H1 (cell line): ENCODE measurements around the gene PRR5L. TPM values are rescaled to one million over a fixed set of nuclear protein-coding genes. Genes with fewer than 3 reads are reported as not detected.

Experiments used
- CTCF ChIA-PET: fragments of 300-600 bp; sonication (Branson Sonifier 250); formaldehyde crosslinking; loops from one replicate; lab custom pipeline; 2021; ENCODE audit not compliant: partially characterized antibody; lab: Charles Lee
- POLR2A ChIA-PET: fragments of 300-600 bp; sonication (Branson Sonifier 250); formaldehyde crosslinking; loops from one replicate; lab custom pipeline; 2021; ENCODE audit warnings: inconsistent platforms; ENCODE audit not compliant: partially characterized antibody; lab: Charles Lee
- DNase-seq, 2 experiments: peaks; one replicate each; pipeline versions ENCODE4 v3.0.0 to v3.0.0-alpha.2; 2010 to 2022; ENCODE audit warnings: low spot score in 2 of 2, low read depth in 1 of 2, mixed read lengths in 1 of 2
- FAIRE-seq: peaks from 2 replicates; lab custom pipeline; 2011; peaks lifted over from hg19 to GRCh38; lab: Jason Lieb, UNC
- H2AFZ ChIP-seq: 2 replicates; pipeline ENCODE4 v1.8.1; 2012; ENCODE audit warnings: low read length, inconsistent platforms
- H2AK5ac ChIP-seq: 2 replicates; pipeline ENCODE4 v1.6.1; 2013; ENCODE audit warnings: low read depth, low read length
- H2BK120ac ChIP-seq: replicated peaks from 2 replicates; pipeline ENCODE3; 2013; ENCODE audit warnings: low read depth, low read length, inconsistent platforms
- H2BK12ac ChIP-seq: 2 replicates; pipeline ENCODE4 v1.6.1; 2013; ENCODE audit warnings: low read depth, low read length
- H2BK15ac ChIP-seq: 2 replicates; pipeline ENCODE4 v1.6.1; 2013; ENCODE audit warnings: low read length
- H2BK20ac ChIP-seq: 2 replicates; pipeline ENCODE4 v1.6.1; 2013; ENCODE audit warnings: low read length
- H2BK5ac ChIP-seq: 2 replicates; pipeline ENCODE4 v1.6.1; 2013; ENCODE audit warnings: low read depth, low read length
- H3K14ac ChIP-seq: 2 replicates; pipeline ENCODE4 v1.6.1; 2013; ENCODE audit warnings: inconsistent platforms; ENCODE audit not compliant: insufficient read length
- H3K18ac ChIP-seq: 2 replicates; pipeline ENCODE4 v1.6.1; 2013; ENCODE audit warnings: low read length; ENCODE audit errors: extremely low read depth
- H3K23ac ChIP-seq: 2 replicates; pipeline ENCODE4 v1.6.1; 2013; ENCODE audit warnings: inconsistent platforms; ENCODE audit not compliant: insufficient read length
- H3K23me2 ChIP-seq: 2 replicates; pipeline ENCODE4 v1.6.1; 2013; ENCODE audit warnings: low read depth, low read length
- H3K27ac ChIP-seq: 2 replicates; pipeline ENCODE4 v1.6.1; 2011; ENCODE audit warnings: low read depth, low read length, inconsistent platforms
- H3K27me3 ChIP-seq, 4 experiments: replicated peaks in 1 of 4; 1 replicate in 1 of 4; 2 replicates in 3 of 4; pipeline versions ENCODE4 v1.6.1 to v1.8.1; 2011 to 2013; ENCODE audit warnings: low read length in 3 of 4, mild to moderate bottlenecking in 3 of 4, inconsistent platforms in 2 of 4, mixed read lengths in 2 of 4, moderate library complexity in 1 of 4; ENCODE audit not compliant: control insufficient read depth in 3 of 4, insufficient read depth in 3 of 4; ENCODE audit errors: extremely low read depth in 1 of 4
- H3K36me3 ChIP-seq, 4 experiments: 2 replicates each; pipeline versions ENCODE4 v1.6.1 to v1.8.1; 2011 to 2013; ENCODE audit warnings: mild to moderate bottlenecking in 4 of 4, low read length in 3 of 4, moderate library complexity in 2 of 4, control low read depth in 1 of 4, inconsistent platforms in 1 of 4; ENCODE audit not compliant: insufficient read depth in 4 of 4, control insufficient read depth in 2 of 4
- H3K4ac ChIP-seq: replicated peaks from 2 replicates; pipeline ENCODE3; 2013; ENCODE audit warnings: low read length, low read depth, mixed read lengths, inconsistent platforms; ENCODE audit not compliant: insufficient read length
- H3K4me1 ChIP-seq, 4 experiments: replicated peaks in 1 of 4; 1 replicate in 1 of 4; 2 replicates in 3 of 4; pipeline versions ENCODE4 v1.6.1 to v1.8.1; 2011 to 2013; ENCODE audit warnings: low read length in 3 of 4, inconsistent platforms in 2 of 4, mixed read lengths in 1 of 4; ENCODE audit not compliant: insufficient read depth in 4 of 4, control insufficient read depth in 3 of 4
- H3K4me2 ChIP-seq, 2 experiments: 2 replicates each; pipeline versions ENCODE4 v1.6.1 to v1.8.1; 2011 to 2013; ENCODE audit warnings: low read depth in 2 of 2, low read length in 2 of 2, control low read depth in 1 of 2, inconsistent platforms in 1 of 2, mild to moderate bottlenecking in 1 of 2; ENCODE audit not compliant: insufficient read depth in 1 of 2
- H3K4me3 ChIP-seq, 4 experiments: fragments of 200-600, 300-600 bp in 1 of 4; sonication (generic), shearing (Covaris generic), sonication (Bioruptor Twin) in 1 of 4; 2 replicates each; pipeline versions ENCODE4 v1.5.1 to v1.8.1; 2011 to 2016; ENCODE audit warnings: low read length in 4 of 4, low read depth in 3 of 4, control low read depth in 2 of 4, inconsistent platforms in 2 of 4, mild to moderate bottlenecking in 2 of 4, mixed read lengths in 1 of 4, moderate library complexity in 1 of 4; ENCODE audit not compliant: insufficient read depth in 2 of 4; ENCODE audit errors: extremely low read depth in 1 of 4
- H3K56ac ChIP-seq: replicated peaks from 2 replicates; pipeline ENCODE3; 2013; ENCODE audit warnings: low read depth, mild to moderate bottlenecking, mixed read lengths, low read length, inconsistent platforms; ENCODE audit not compliant: insufficient read length
- H3K79me1 ChIP-seq: 2 replicates; pipeline ENCODE4 v1.6.1; 2013; ENCODE audit warnings: low read depth, low read length, control low read depth
- H3K79me2 ChIP-seq, 2 experiments: 2 replicates each; pipeline versions ENCODE4 v1.6.1 to v1.8.1; 2012 to 2013; ENCODE audit warnings: low read length in 2 of 2, mild to moderate bottlenecking in 2 of 2, inconsistent platforms in 1 of 2; ENCODE audit not compliant: insufficient read depth in 2 of 2, control insufficient read depth in 1 of 2
- H3K9ac ChIP-seq, 4 experiments: replicated peaks in 1 of 4; 1 replicate in 1 of 4; 2 replicates in 3 of 4; pipeline versions ENCODE4 v1.6.1 to v1.8.1; 2011 to 2013; ENCODE audit warnings: low read depth in 3 of 4, low read length in 3 of 4, control low read depth in 2 of 4, mild to moderate bottlenecking in 2 of 4, moderate library complexity in 2 of 4, inconsistent platforms in 1 of 4; ENCODE audit errors: extremely low read depth in 1 of 4
- H3K9me3 ChIP-seq, 2 experiments: 2 replicates each; pipeline versions ENCODE4 v1.6.1 to v1.8.1; 2012 to 2013; ENCODE audit warnings: mild to moderate bottlenecking in 2 of 2, moderate library complexity in 2 of 2, control low read depth in 1 of 2, inconsistent platforms in 1 of 2, low read depth in 1 of 2, low read length in 1 of 2, mixed read lengths in 1 of 2; ENCODE audit not compliant: insufficient read depth in 2 of 2
- H4K20me1 ChIP-seq, 2 experiments: replicated peaks in 1 of 2; 2 replicates each; pipeline versions ENCODE3 to v1.8.1; 2011 to 2013; ENCODE audit warnings: inconsistent platforms in 2 of 2, low read length in 2 of 2, mild to moderate bottlenecking in 1 of 2; ENCODE audit not compliant: insufficient read depth in 2 of 2, control insufficient read depth in 1 of 2
- H4K5ac ChIP-seq: 2 replicates; pipeline ENCODE4 v1.6.1; 2013; ENCODE audit warnings: low read length, low read depth, mixed read lengths, inconsistent platforms; ENCODE audit not compliant: insufficient read length
- H4K8ac ChIP-seq: 2 replicates; pipeline ENCODE4 v1.8.0; 2013; ENCODE audit warnings: mild to moderate bottlenecking, moderate library complexity, low read length, inconsistent platforms; ENCODE audit not compliant: insufficient read depth; ENCODE audit errors: extremely low read depth
- H4K91ac ChIP-seq: replicated peaks from 2 replicates; pipeline ENCODE3; 2013; ENCODE audit warnings: low read length, mixed read lengths, inconsistent platforms; ENCODE audit not compliant: insufficient read length
- ATF3 ChIP-seq: IDR thresholded peaks from 2 replicates; pipeline ENCODE4 v1.6.1; 2011; ENCODE audit warnings: low read depth, mild to moderate bottlenecking, low read length; ENCODE audit not compliant: insufficient read depth
- BACH1 ChIP-seq: IDR thresholded peaks from 2 replicates; pipeline ENCODE4 v1.6.1; 2012; ENCODE audit warnings: low read length, improper control_type of control experiment
- BRCA1 ChIP-seq: IDR thresholded peaks from 2 replicates; pipeline ENCODE4 v1.6.1; 2012; ENCODE audit warnings: low read depth, low read length, improper control_type of control experiment
- CBX5 ChIP-seq: fragments of 300-800, 300-1000 bp; sonication (generic); IDR thresholded peaks from 2 replicates; pipeline ENCODE4 v1.7.1; 2016; ENCODE audit warnings: antibody characterized with exemption, low read length, low read depth
- CREB1 ChIP-seq: IDR thresholded peaks from 2 replicates; pipeline ENCODE4 v1.6.1; 2012; ENCODE audit warnings: inconsistent platforms
- KDM4A ChIP-seq: IDR thresholded peaks from one replicate; pipeline ENCODE4 v1.7.1; 2012; ENCODE audit warnings: low read depth, mild to moderate bottlenecking, moderate library complexity, low read length, inconsistent platforms; ENCODE audit not compliant: severe bottlenecking
- MAFK ChIP-seq: IDR thresholded peaks from 2 replicates; pipeline ENCODE4 v1.6.1; 2012; ENCODE audit warnings: low read depth, mild to moderate bottlenecking, improper control_type of control experiment, low read length
- POLR2A ChIP-seq, 2 experiments: IDR thresholded peaks; 1 replicate in 1 of 2; 2 replicates in 1 of 2; pipeline ENCODE4 v1.6.1; 2011; ENCODE audit warnings: low read depth in 2 of 2, low read length in 2 of 2, mild to moderate bottlenecking in 2 of 2; ENCODE audit errors: control extremely low read depth in 1 of 2
- POU5F1 ChIP-seq: IDR thresholded peaks from 2 replicates; pipeline ENCODE4 v1.6.1; 2011; ENCODE audit warnings: low read depth, mild to moderate bottlenecking, low read length, moderate library complexity
- RBBP5 ChIP-seq: IDR thresholded peaks from 2 replicates; pipeline ENCODE4 v1.7.1; 2012; ENCODE audit warnings: low read depth, mild to moderate bottlenecking, inconsistent platforms, low read length, moderate library complexity, borderline replicate concordance
- RNF2 ChIP-seq: fragments of 200-900, 300-1000 bp; sonication (generic); IDR thresholded peaks from 2 replicates; pipeline ENCODE4 v1.7.1; 2016; ENCODE audit warnings: borderline replicate concordance, low read depth, mild to moderate bottlenecking, antibody characterized with exemption, low read length; ENCODE audit not compliant: poor library complexity, severe bottlenecking; ENCODE audit errors: missing control alignments
- SAP30 ChIP-seq: fragments of 300-600 bp; sonication (generic); IDR thresholded peaks from 2 replicates; pipeline ENCODE4 v1.7.1; 2012; ENCODE audit warnings: low read length, moderate library complexity, mild to moderate bottlenecking, inconsistent platforms; ENCODE audit not compliant: insufficient read depth, insufficient replicate concordance
- SP1 ChIP-seq: IDR thresholded peaks from 2 replicates; pipeline ENCODE4 v1.6.1; 2011; ENCODE audit warnings: low read depth, low read length
- SP2 ChIP-seq: IDR thresholded peaks from 2 replicates; pipeline ENCODE4 v1.6.1; 2012; ENCODE audit warnings: mild to moderate bottlenecking, low read length, inconsistent platforms
- SP4 ChIP-seq: IDR thresholded peaks from 2 replicates; pipeline ENCODE4 v1.6.1; 2012; ENCODE audit warnings: low read length, inconsistent platforms
- WGBS, 2 experiments: shearing (Covaris generic) in 1 of 2; methylation state at CpG; one replicate each; pipeline versions ENCODE4 v1.1.6 to v1.1.7; 2013 to 2015; ENCODE audit warnings: low lambda C conversion rate in 2 of 2, mixed read lengths in 2 of 2, inconsistent platforms in 1 of 2, low coverage in 1 of 2, missing lambda C conversion rate in 1 of 2; ENCODE audit not compliant: insufficient replicate concordance in 2 of 2, insufficient coverage in 1 of 2, insufficient read length in 1 of 2; ENCODE audit errors: extremely low coverage in 1 of 2, missing lambda C conversion rate in 1 of 2; 5-methylcytosine and 5-hydroxymethylcytosine counted together
- polyA plus RNA-seq, 7 experiments: library from polyadenylated mRNA; depleted of rRNA in 3 of 7; stranded (reverse) in 5 of 7; unstranded in 2 of 7; fragments of >200 nt in 5 of 7; fragments of 200-250 nt in 2 of 7; gene quantifications; 1 replicate in 5 of 7; 2 replicates in 1 of 7; 4 replicates in 1 of 7; pipeline versions ENCODE4 v1.2.1 to v1.2.3, GENCODE V29; 2011 to 2013; ENCODE audit warnings: missing spikeins in 2 of 7, mixed read lengths in 2 of 7
- total RNA-seq: library from RNA; stranded (reverse); fragmentation: NEBNext Ultra II Directional; extraction: Animal tissue kit (Norgen Biotek cat#: 25700); gene quantifications from 2 replicates; pipeline ENCODE4 v1.2.1, GENCODE V29; 2021

Gene PRR5L
- total and polyA plus RNA-seq, 2 of the 8 experiments (the other 6 are each of a cell fraction or from before 2014, with no cell fraction given), result 6.6 to 10.1 TPM

- Histone ChIP-seq H3K14ac (no peak overlapping the region), H3K56ac (no peak overlapping the region), H3K9me3 (no peaks in the 10 kb centered on the region), H2BK12ac (no peak overlapping the region), H3K27me3 (no peaks in the 10 kb centered on the region), H4K5ac (no peak overlapping the region), H3K9ac (no peak overlapping the region; a peak in 1 of 7 replicates), H3K4me3 (no peak overlapping the region), H3K23ac (no peak overlapping the region), H3K36me3 (no peaks in the 10 kb centered on the region), H2BK120ac (no peak overlapping the region), H2BK15ac (no peak overlapping the region), H3K79me2 (no peaks in the 10 kb centered on the region), H2AK5ac (no peak overlapping the region), H2BK5ac (no peak overlapping the region), H4K8ac (no peak overlapping the region), H2AFZ (no peak overlapping the region), H3K23me2 (no peaks in the 10 kb centered on the region), H3K79me1 (no peaks in the 10 kb centered on the region), H3K4me1 (no peaks in the 10 kb centered on the region), H3K27ac (no peak overlapping the region), H4K91ac (no peak overlapping the region), H3K4me2 (no peak overlapping the region), H4K20me1 (no peaks in the 10 kb centered on the region), H2BK20ac (no peak overlapping the region), H3K18ac (no peak overlapping the region), H3K4ac (no peak overlapping the region)
- DNase-seq (peak in 1 of 2 experiments; percentile 22), FAIRE-seq (no peak)
- ChIA-PET POLR2A (no interaction called here), CTCF (interaction anchor here (1.2 kb wide), 1 partner anchor 9 kb away, joined by 3 read pairs; no protein-coding TSS in a partner anchor)
- WGBS, 2 experiments, result 87% methylated on average over 1 of the region's 1 CpG; no CpG with 5 or more reads in 1 of the 2 experiments
- TF ChIP-seq POU5F1 (no peak), POLR2A (IDR thresholded peaks at IDR 0.05; ENCODE audit: control extremely low read depth in 1 of 2, low read depth in 2 of 2, low read length in 2 of 2) (no peak), BACH1 (no peak), MAFK (no peak), SP4 (no peak), CREB1 (no peak), SP1 (no peak), SP2 (no peak), CBX5 (no peak), RBBP5 (no peak), BRCA1 (no peak), SAP30 (no peak), ATF3 (no peak), KDM4A (no peak), RNF2 (no peak)
Measured at GRCh38 chr11:36282926-36283325, 13.2 kb upstream of the PRR5L start.
